ENCODE data around the gene PSMB5. TPM values are rescaled to one million over a fixed set of nuclear protein-coding genes. Genes with fewer than 3 reads are reported as not detected.

The PSMB5 gene
- total and polyA plus RNA-seq, 12 donors: 35.6 to 206 (median 122) TPM

DNA sequence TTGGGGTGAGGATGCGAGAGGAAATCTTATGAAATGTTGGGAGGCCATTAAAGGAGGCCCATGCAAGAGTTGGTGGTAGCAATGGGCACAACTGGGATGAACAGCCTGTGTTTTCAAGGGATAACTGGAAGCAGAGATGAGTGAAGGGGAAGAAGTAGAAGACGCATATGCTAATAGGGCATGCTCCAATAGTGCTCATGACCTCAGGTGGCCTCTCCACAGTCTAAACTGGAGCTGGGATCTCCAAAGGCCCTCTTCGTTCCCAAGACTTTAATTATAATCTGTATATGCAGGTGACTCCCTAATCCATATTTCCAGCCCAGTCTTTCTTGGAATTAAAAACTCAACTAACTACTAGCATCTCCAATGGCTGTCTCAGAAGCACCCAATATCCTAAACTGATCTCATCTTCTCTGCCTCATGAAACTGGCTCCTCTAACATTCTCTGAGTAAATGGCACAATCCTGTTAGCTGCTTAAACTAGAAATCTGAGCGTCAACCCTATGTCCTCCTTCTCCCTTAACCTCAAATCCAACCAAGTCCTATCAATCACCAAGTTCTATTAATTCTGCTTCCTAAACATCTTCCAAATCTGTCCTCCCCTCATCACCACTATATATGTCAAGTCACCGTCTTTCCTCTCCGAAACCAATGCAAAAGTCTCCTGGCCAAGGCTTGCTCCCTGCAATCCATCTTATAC is 49.6 kb downstream of the PSMB5 start:
- H3K4me1 ChIP-seq: peaks cover 3 to 38% (median 28%) of the 10 kb centered on the region in 9 donors
- no peaks in the 10 kb centered on the region for H3K9me3 ChIP-seq
- 89% methylated on average over 6 of the region's 6 CpGs for WGBS, 2 donors
- peaks cover 0 to 30% (median 3%) of the 10 kb centered on the region in 9 donors for H3K36me3 ChIP-seq
- peaks cover 0 to 22% (median 0%) of the 10 kb centered on the region in 7 donors for H3K27me3 ChIP-seq
- no peak overlapping the region for H3K27ac ChIP-seq
- ATAC-seq (no peak), DNase-seq (no peak)
- H3K4me3 ChIP-seq: no peak overlapping the region
- TF ChIP-seq, protein P1, sequence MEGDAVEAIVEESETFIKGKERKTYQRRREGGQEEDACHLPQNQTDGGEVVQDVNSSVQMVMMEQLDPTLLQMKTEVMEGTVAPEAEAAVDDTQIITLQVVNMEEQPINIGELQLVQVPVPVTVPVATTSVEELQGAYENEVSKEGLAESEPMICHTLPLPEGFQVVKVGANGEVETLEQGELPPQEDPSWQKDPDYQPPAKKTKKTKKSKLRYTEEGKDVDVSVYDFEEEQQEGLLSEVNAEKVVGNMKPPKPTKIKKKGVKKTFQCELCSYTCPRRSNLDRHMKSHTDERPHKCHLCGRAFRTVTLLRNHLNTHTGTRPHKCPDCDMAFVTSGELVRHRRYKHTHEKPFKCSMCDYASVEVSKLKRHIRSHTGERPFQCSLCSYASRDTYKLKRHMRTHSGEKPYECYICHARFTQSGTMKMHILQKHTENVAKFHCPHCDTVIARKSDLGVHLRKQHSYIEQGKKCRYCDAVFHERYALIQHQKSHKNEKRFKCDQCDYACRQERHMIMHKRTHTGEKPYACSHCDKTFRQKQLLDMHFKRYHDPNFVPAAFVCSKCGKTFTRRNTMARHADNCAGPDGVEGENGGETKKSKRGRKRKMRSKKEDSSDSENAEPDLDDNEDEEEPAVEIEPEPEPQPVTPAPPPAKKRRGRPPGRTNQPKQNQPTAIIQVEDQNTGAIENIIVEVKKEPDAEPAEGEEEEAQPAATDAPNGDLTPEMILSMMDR (IDR thresholded peaks at IDR 0.05): no peak
- intact Hi-C loops (cut with DNase I): loop anchor here in 5 of 10 donors (5.0 to 10.0 kb wide), 4 partner anchors 50 to 428 kb away; partner anchors contain the start of gene CDH24 (in 1 of the 5)

DNA sequence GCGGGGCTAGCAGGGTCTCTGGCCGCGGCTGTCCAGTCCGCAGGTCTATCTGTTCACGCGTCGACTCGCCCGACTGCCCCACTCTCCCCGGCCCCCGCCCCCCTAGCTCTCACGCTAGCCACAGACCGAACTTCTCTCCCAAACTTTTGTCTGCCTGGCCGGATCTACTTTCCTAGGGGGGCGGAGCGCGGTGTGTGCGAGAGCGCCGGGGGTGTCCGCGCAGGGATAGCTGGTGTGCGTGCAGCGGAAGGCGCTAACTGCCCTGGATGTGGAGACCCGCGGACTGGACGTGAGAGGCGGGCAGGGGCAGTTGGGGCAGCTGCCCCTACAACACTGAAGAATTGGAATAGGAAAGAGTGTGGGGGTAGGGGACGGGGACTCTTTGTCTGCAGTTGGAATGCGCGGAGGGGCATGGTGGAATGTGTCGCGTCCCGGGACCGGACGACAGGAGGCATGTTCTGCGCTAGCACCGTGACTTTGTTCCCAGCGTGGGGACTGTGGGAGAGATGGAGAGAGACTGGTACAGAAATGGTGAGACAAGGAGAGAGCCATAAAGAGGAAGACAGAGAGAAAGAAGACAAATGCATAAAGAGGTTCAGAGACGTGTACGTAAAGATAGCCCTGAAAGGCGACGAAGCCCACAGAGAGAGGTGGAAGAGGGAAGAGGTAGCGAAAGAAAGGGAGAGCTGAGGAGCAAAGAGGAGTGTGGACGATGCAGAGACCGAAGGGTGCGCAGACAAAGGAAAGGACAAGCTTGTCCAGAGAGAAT is 52.0 kb downstream of the PSMB5 start, which contains the start of gene AJUBA:
AJUBA (minus strand) TSS at position 75 of the 769 bp plus-strand sequence. CDS start 285 bp downstream, outside the sequence.
- Histone ChIP-seq H3K4me1 (peaks cover 8 to 63% (median 43%) of the 10 kb centered on the region in 9 donors), H3K36me3 (peaks cover 0 to 10% (median 0%) of the 10 kb centered on the region in 9 donors), H3K9me3 (no peaks in the 10 kb centered on the region), H3K27ac (peak within 1 kb of the TSS; percentile 53 to 91 (median 78)), H3K4me3 (peak within 1 kb of the TSS; percentile 62 to 88 (median 76)), H3K27me3 (peaks cover 0 to 33% (median 0%) of the 10 kb centered on the region in 7 donors)
- DNase-seq: peak; percentile 91 to 95
- intact Hi-C loops (cut with DNase I): loop anchor here in 3 of 10 donors (1.0 to 10.0 kb wide), 4 partner anchors 48 to 425 kb away; no protein-coding TSS in a partner anchor
- 1% methylated on average over 48 of the region's 48 CpGs for WGBS, 2 donors
- peak; percentile 79 to 91 (median 84) for ATAC-seq
- TF ChIP-seq, protein P1 (IDR thresholded peaks at IDR 0.05): no peak

DNA sequence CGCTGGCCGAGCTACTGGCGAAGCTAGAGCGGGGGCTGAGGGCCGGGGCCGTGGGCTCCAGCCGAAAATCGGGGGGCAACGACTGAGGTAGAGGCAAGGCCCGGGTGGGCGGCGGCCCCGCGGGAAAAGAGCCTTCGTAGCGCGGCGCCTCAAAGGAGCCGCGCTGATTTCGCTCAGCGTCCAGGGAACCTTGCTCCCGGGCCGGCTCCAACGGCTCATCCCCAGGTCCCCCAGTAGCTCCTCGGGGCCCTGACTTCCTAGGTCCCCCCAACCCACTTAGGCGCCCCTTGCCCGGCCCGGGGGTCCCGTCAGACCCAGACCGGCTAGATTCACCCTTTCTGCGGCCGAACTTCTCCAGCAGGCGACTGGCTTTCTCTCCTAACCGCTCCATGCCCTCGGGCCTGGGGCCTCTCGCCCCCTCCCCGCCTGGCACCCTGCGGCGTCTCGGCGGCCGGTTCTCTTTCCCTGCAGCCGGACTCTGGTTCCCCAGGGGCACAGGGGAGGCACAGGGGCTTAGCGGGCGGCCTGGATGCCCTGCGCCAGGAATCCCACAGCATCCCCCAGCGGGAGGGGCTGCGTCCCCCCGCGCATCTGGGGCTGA is 52.7 kb downstream of the PSMB5 start:
- DNase-seq (no peak), ATAC-seq (peak in 5 of 8 donors; percentile 0 to 9 (median 1))
- Histone ChIP-seq H3K9me3 (no peaks in the 10 kb centered on the region), H3K4me3 (peak overlapping the region; percentile 62 to 88 (median 76)), H3K36me3 (peaks cover 0 to 4% (median 0%) of the 10 kb centered on the region in 9 donors), H3K4me1 (peaks cover 8 to 70% (median 50%) of the 10 kb centered on the region in 9 donors), H3K27me3 (peaks cover 0 to 33% (median 0%) of the 10 kb centered on the region in 7 donors), H3K27ac (peak overlapping the region; percentile 53 to 91 (median 78))
- intact Hi-C loops (cut with DNase I): loop anchor here in 3 of 10 donors (5.0 to 10.0 kb wide), 3 partner anchors 47 to 425 kb away; no protein-coding TSS in a partner anchor
- WGBS, 2 donors: 1% methylated on average over 49 to 51 of the region's 51 CpGs
- TF ChIP-seq, protein P1 (IDR thresholded peaks at IDR 0.05): no peak

Measured in heart right ventricle (tissue), 16 donors.